ENCODE data around the gene FEN1.

- TF ChIP-seq, protein P1, sequence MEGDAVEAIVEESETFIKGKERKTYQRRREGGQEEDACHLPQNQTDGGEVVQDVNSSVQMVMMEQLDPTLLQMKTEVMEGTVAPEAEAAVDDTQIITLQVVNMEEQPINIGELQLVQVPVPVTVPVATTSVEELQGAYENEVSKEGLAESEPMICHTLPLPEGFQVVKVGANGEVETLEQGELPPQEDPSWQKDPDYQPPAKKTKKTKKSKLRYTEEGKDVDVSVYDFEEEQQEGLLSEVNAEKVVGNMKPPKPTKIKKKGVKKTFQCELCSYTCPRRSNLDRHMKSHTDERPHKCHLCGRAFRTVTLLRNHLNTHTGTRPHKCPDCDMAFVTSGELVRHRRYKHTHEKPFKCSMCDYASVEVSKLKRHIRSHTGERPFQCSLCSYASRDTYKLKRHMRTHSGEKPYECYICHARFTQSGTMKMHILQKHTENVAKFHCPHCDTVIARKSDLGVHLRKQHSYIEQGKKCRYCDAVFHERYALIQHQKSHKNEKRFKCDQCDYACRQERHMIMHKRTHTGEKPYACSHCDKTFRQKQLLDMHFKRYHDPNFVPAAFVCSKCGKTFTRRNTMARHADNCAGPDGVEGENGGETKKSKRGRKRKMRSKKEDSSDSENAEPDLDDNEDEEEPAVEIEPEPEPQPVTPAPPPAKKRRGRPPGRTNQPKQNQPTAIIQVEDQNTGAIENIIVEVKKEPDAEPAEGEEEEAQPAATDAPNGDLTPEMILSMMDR (IDR thresholded peaks at IDR 0.05; ENCODE audit: poor library complexity): no peak
- TF ChIP-seq EZH2phosphoT487 (IDR thresholded peaks at IDR 0.05; ENCODE audit: low read depth, severe bottlenecking, unreplicated experiment): no peak
Measured at GRCh38 chr11:61803889-61804647, 11.4 kb downstream of the FEN1 start.
